ENCODE measurements around the gene FNDC7.

The FNDC7 gene

DNA sequence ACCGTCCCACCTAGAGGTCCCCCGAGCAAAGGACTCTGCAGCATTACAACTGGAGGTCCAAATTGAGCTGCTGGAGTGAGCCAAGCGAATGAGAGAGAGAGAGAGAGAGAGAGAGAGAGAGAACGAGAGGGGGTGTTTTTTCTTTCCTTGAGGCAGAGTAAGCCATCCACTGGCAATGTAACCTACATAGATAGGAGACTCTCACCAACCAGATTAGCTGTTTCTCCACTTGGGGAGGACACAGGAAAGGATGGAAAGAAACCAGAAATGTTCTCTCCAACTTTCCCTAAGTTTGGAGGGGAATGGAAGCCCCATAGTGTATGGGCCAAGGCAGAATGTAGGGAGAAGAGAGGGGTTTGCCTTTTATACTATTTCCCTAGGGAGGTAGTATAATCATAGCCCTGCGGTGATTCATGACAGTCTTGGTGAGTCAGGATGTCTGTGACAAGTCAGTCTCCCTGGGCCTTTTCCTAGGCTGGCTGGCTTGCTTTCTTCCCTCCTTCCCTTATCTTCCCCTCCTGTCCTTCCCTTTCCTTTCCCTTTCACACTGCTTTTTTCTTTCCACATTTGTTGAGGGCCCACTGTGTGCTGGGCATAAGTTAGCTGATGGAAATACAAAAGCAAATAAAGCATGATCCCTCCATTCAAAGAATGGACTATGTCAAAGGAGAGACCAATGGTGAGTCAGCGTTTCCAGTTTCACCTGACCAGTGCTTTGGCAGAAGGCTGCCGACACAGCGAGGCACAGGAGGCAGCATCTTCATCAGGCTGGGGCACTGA, 7.1 kb downstream of the FNDC7 start:
- Histone ChIP-seq H3K9me3 (ENCODE audit: control insufficient read depth, insufficient read depth, low read length) (no peaks in the 10 kb centered on the region), H3K27me3 (ENCODE audit: control insufficient read depth, insufficient read depth, low read length) (no peaks in the 10 kb centered on the region), H3K9ac (ENCODE audit: low read depth, low read length) (no peak overlapping the region), H3K4me3 (ENCODE audit: low read depth, low read length) (no peak overlapping the region), H3K36me3 (ENCODE audit: control insufficient read depth, insufficient read depth, low read length) (no peaks in the 10 kb centered on the region), H3K4me1 (ENCODE audit: control insufficient read depth, insufficient read depth, low read length) (peaks cover 17% of the 10 kb centered on the region)

DNA sequence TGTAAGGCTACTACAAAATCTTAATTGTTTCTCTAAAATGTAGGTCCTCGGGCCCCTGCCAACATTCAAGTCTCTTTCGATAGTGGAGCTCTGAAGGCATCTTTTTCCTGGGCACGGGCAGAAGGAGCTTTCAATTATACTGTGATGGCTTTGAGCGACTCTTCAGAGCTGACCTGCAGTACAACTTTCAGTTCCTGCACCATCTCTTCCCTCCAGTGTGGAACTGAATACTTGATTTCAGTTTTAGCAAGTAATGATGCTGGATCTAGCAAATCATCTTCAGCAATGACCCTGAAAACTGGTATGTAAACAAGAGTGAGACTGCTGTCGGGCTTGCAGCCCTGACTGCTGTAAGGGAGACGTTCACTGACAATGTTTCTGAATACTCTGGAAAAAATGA, 9.6 kb downstream of the FNDC7 start:
- H3K4me3 ChIP-seq (ENCODE audit: low read depth, low read length), result no peak overlapping the region
- H3K9me3 ChIP-seq (ENCODE audit: control insufficient read depth, insufficient read depth, low read length), result no peaks in the 10 kb centered on the region
- H3K9ac ChIP-seq (ENCODE audit: low read depth, low read length), result no peak overlapping the region
- peaks cover 17% of the 10 kb centered on the region for H3K4me1 ChIP-seq (ENCODE audit: control insufficient read depth, insufficient read depth, low read length)
- no peaks in the 10 kb centered on the region for H3K36me3 ChIP-seq (ENCODE audit: control insufficient read depth, insufficient read depth, low read length)
- no peaks in the 10 kb centered on the region for H3K27me3 ChIP-seq (ENCODE audit: control insufficient read depth, insufficient read depth, low read length)

DNA sequence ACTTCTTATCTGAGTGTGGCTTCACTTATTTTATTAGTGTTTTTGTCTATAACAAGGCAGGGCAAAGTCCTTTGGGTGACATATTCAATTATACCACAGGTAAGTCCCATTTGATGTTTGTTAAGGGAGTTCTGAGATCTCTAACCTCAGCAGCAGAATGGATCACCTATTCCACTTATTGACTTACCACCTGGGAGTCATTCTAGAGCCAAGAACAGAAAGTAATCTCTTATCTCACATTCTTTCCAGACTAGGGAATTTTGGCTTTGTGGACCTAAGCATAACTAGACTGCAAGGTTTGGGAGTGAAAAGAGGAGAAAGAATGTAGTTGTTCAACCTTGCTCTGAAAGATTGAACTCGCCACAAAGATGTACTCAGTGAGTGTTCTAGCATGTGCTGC, 13.2 kb downstream of the FNDC7 start:
- H3K9me3 ChIP-seq (ENCODE audit: control insufficient read depth, insufficient read depth, low read length), result no peaks in the 10 kb centered on the region
- H3K9ac ChIP-seq (ENCODE audit: low read depth, low read length), result no peak overlapping the region
- no peak overlapping the region for H3K4me3 ChIP-seq (ENCODE audit: low read depth, low read length)
- no peaks in the 10 kb centered on the region for H3K36me3 ChIP-seq (ENCODE audit: control insufficient read depth, insufficient read depth, low read length)
- no peaks in the 10 kb centered on the region for H3K27me3 ChIP-seq (ENCODE audit: control insufficient read depth, insufficient read depth, low read length)
- no peaks in the 10 kb centered on the region for H3K4me1 ChIP-seq (ENCODE audit: control insufficient read depth, insufficient read depth, low read length)

- Histone ChIP-seq H3K4me1 (ENCODE audit: control insufficient read depth, insufficient read depth, low read length) (no peaks in the 10 kb centered on the region), H3K4me3 (ENCODE audit: low read depth, low read length) (no peak overlapping the region), H3K27me3 (ENCODE audit: control insufficient read depth, insufficient read depth, low read length) (no peaks in the 10 kb centered on the region), H3K36me3 (ENCODE audit: control insufficient read depth, insufficient read depth, low read length) (no peaks in the 10 kb centered on the region), H3K9me3 (ENCODE audit: control insufficient read depth, insufficient read depth, low read length) (no peaks in the 10 kb centered on the region), H3K9ac (ENCODE audit: low read depth, low read length) (no peak overlapping the region)
Measured at GRCh38 chr1:108728327-108728923, 15.7 kb downstream of the FNDC7 start.

DNA sequence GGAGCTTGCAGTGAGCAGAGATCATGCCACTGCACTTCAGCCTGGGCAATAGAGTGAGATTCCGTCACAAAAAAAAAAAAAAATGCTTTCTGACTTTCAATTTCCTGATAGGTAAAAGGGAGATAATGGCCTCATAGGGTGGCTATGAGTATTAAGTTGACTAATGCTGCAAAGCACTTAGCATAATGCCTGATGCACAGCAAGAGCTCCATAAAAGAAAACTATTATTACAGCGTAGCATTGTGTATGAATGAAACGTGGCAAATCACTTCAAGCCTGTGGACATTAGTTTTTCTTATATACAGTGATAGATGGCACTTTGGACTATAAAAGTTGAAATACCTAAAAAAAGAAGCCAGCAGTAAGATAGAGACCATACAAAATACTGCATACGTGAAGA, 16.8 kb downstream of the FNDC7 start:
- Histone ChIP-seq H3K9me3 (ENCODE audit: control insufficient read depth, insufficient read depth, low read length) (no peaks in the 10 kb centered on the region), H3K36me3 (ENCODE audit: control insufficient read depth, insufficient read depth, low read length) (no peaks in the 10 kb centered on the region)

GRCh38 chr1:108732398-108732797, 19.7 kb downstream of the FNDC7 start:
- Histone ChIP-seq H3K27me3 (ENCODE audit: control insufficient read depth, insufficient read depth, low read length) (no peaks in the 10 kb centered on the region), H3K9me3 (ENCODE audit: control insufficient read depth, insufficient read depth, low read length) (no peaks in the 10 kb centered on the region), H3K4me3 (ENCODE audit: low read depth, low read length) (no peak overlapping the region), H3K36me3 (ENCODE audit: control insufficient read depth, insufficient read depth, low read length) (no peaks in the 10 kb centered on the region), H3K4me1 (ENCODE audit: control insufficient read depth, insufficient read depth, low read length) (no peaks in the 10 kb centered on the region), H3K9ac (ENCODE audit: low read depth, low read length) (no peak overlapping the region)

More for the DNA sequence above, 16.8 kb downstream of the FNDC7 start:
- H3K4me3 ChIP-seq (ENCODE audit: low read depth, low read length), result no peak overlapping the region
- H3K9ac ChIP-seq (ENCODE audit: low read depth, low read length), result no peak overlapping the region
- no peaks in the 10 kb centered on the region for H3K4me1 ChIP-seq (ENCODE audit: control insufficient read depth, insufficient read depth, low read length)
- H3K27me3 ChIP-seq (ENCODE audit: control insufficient read depth, insufficient read depth, low read length), result no peaks in the 10 kb centered on the region

- H3K4me1 ChIP-seq (ENCODE audit: control insufficient read depth, insufficient read depth, low read length), result no peaks in the 10 kb centered on the region
- H3K27me3 ChIP-seq (ENCODE audit: control insufficient read depth, insufficient read depth, low read length), result no peaks in the 10 kb centered on the region
- no peaks in the 10 kb centered on the region for H3K9me3 ChIP-seq (ENCODE audit: control insufficient read depth, insufficient read depth, low read length)
- H3K9ac ChIP-seq (ENCODE audit: low read depth, low read length), result no peak overlapping the region
- H3K36me3 ChIP-seq (ENCODE audit: control insufficient read depth, insufficient read depth, low read length), result no peaks in the 10 kb centered on the region
- no peak overlapping the region for H3K4me3 ChIP-seq (ENCODE audit: low read depth, low read length)
Measured at GRCh38 chr1:108734171-108734865, 21.6 kb downstream of the FNDC7 start.

DNA sequence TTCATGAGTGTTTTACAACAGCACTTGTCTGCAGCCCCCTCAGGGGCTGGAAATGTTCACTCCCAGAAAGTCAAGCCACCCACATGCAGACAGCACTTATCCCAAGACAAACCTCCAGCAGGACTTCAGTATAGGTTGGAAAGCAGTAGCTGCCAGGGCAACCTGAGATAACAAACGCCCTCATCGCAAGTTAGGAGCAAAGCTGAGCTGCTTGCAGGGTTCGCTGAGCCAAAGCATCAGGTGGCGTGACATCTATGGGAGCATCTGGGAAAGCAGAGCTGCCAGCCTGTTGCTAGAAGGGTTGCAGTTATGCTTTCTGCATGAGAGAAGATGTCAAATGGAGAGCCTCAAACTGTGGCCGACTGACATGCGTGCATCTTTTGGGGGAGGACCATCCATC, 29.5 kb downstream of the FNDC7 start:
- Histone ChIP-seq H3K9ac (ENCODE audit: low read depth, low read length) (no peak overlapping the region), H3K27me3 (ENCODE audit: control insufficient read depth, insufficient read depth, low read length) (peaks cover 8% of the 10 kb centered on the region), H3K9me3 (ENCODE audit: control insufficient read depth, insufficient read depth, low read length) (no peaks in the 10 kb centered on the region), H3K36me3 (ENCODE audit: control insufficient read depth, insufficient read depth, low read length) (no peaks in the 10 kb centered on the region), H3K4me1 (ENCODE audit: control insufficient read depth, insufficient read depth, low read length) (peaks cover 5% of the 10 kb centered on the region), H3K4me3 (ENCODE audit: low read depth, low read length) (no peak overlapping the region)

- Histone ChIP-seq H3K4me1 (ENCODE audit: control insufficient read depth, insufficient read depth, low read length) (peaks cover 6% of the 10 kb centered on the region), H3K9ac (ENCODE audit: low read depth, low read length) (no peak overlapping the region), H3K9me3 (ENCODE audit: control insufficient read depth, insufficient read depth, low read length) (no peaks in the 10 kb centered on the region), H3K4me3 (ENCODE audit: low read depth, low read length) (peak overlapping the region; percentile 16), H3K36me3 (ENCODE audit: control insufficient read depth, insufficient read depth, low read length) (no peaks in the 10 kb centered on the region), H3K27me3 (ENCODE audit: control insufficient read depth, insufficient read depth, low read length) (peaks cover 8% of the 10 kb centered on the region)
Measured at GRCh38 chr1:108745980-108746381, 33.3 kb downstream of the FNDC7 start.

DNA sequence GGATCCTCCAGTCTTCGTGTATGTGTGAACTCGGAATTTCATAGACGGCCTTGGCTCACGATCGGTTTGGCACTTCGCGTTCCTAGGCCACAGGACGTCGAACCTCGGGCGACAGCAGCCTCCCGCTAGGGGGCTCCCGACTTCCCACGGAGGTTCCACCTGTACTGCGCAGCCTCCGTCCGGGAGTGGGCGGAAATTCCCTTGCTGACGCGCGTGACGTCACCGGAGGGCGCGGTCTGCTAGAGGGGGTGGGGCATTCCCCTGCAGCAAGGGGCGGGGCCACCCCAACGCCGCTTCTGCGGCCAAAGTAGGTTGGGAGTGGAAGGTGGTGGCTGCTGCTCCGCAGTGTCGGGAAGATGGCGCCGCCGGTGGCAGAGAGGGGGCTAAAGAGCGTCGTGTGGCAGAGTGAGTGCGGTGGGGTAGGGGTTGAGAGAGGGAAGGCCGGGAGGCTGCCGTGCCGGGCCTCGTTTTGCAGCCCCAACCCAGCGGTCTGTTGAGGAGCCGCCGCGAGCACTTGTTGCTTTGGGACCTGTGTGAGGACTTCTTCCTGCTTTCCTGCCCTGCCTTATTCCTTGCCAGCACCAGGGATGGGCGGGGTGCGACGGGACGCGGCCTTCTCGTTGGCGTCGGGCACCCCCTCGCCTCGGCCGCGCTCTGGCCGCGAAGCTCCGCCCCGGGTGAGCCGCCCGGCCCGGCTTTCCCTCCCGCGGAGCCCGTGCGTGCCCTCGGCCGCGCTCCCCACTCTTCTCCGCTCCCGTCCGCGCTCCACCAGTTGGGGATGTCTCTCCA, 33.9 kb downstream of the FNDC7 start, which contains the start of gene STXBP3:
TSS of gene STXBP3 (plus strand) at position 293 of the 789 bp plus-strand sequence. CDS start at position 357, 64 bp downstream.
- Histone ChIP-seq H3K27me3 (ENCODE audit: control insufficient read depth, insufficient read depth, low read length) (peaks cover 8% of the 10 kb centered on the region), H3K4me3 (ENCODE audit: low read depth, low read length) (peak within 1 kb of the TSS; percentile 94), H3K4me1 (ENCODE audit: control insufficient read depth, insufficient read depth, low read length) (peaks cover 2% of the 10 kb centered on the region), H3K36me3 (ENCODE audit: control insufficient read depth, insufficient read depth, low read length) (no peaks in the 10 kb centered on the region), H3K9ac (ENCODE audit: low read depth, low read length) (peak within 1 kb of the TSS; percentile 89), H3K9me3 (ENCODE audit: control insufficient read depth, insufficient read depth, low read length) (no peaks in the 10 kb centered on the region)

GRCh38 chr1:108747171-108747850, 34.6 kb downstream of the FNDC7 start:
- Histone ChIP-seq H3K9ac (ENCODE audit: low read depth, low read length) (peak overlapping the region; percentile 89), H3K27me3 (ENCODE audit: control insufficient read depth, insufficient read depth, low read length) (peaks cover 8% of the 10 kb centered on the region), H3K4me3 (ENCODE audit: low read depth, low read length) (peak overlapping the region; percentile 94), H3K36me3 (ENCODE audit: control insufficient read depth, insufficient read depth, low read length) (no peaks in the 10 kb centered on the region), H3K9me3 (ENCODE audit: control insufficient read depth, insufficient read depth, low read length) (no peaks in the 10 kb centered on the region), H3K4me1 (ENCODE audit: control insufficient read depth, insufficient read depth, low read length) (peaks cover 2% of the 10 kb centered on the region)
